HEK293 (cell line): ENCODE data around the gene CREM.
A peak's percentile ranks its signal among the peaks of the same experiment; 100 is the strongest.

Experiments
- GFI1B ChIP-seq: fragments of 450-650 bp; formaldehyde crosslinking; IDR thresholded peaks from 2 replicates; pipeline ENCODE4 v1.5.1; 2016; ENCODE audit warnings: missing biosample characterization, missing genetic modification characterization
- KLF8 ChIP-seq: fragments of 450-650 bp; formaldehyde crosslinking; IDR thresholded peaks from 2 replicates; pipeline ENCODE4 v1.5.1; 2016; ENCODE audit warnings: missing biosample characterization, missing genetic modification characterization
- MEIS1 ChIP-seq: sonication (generic); formaldehyde crosslinking; IDR thresholded peaks from 2 replicates; pipeline ENCODE4 v1.8.1; 2022; ENCODE audit warnings: missing genetic modification reagents, mild to moderate bottlenecking, borderline replicate concordance
- SCRT1 ChIP-seq: fragments of 450-650 bp; formaldehyde crosslinking; IDR thresholded peaks from 2 replicates; pipeline ENCODE4 v1.5.1; 2016; ENCODE audit warnings: missing biosample characterization, missing genetic modification characterization, borderline replicate concordance
- SP3 ChIP-seq: fragments of 450-650 bp; formaldehyde crosslinking; IDR thresholded peaks from 2 replicates; pipeline ENCODE4 v1.5.1; 2016; ENCODE audit warnings: missing biosample characterization, missing genetic modification characterization
- SP7 ChIP-seq: fragments of 450-650 bp; formaldehyde crosslinking; IDR thresholded peaks from 2 replicates; pipeline ENCODE4 v1.5.1; 2016; ENCODE audit warnings: missing biosample characterization, missing genetic modification characterization
- ZBTB17 ChIP-seq: fragments of 450-650 bp; formaldehyde crosslinking; IDR thresholded peaks from 2 replicates; pipeline ENCODE4 v1.5.1; 2016; ENCODE audit warnings: missing biosample characterization, missing genetic modification characterization
- ZEB2 ChIP-seq: fragments of 450-650 bp; formaldehyde crosslinking; IDR thresholded peaks from 2 replicates; pipeline ENCODE4 v1.5.1; 2016; ENCODE audit warnings: missing biosample characterization, missing genetic modification characterization
- ZFP3 ChIP-seq: fragments of 450-650 bp; formaldehyde crosslinking; IDR thresholded peaks from 2 replicates; pipeline ENCODE4 v1.5.1; 2016; ENCODE audit warnings: low read depth, missing biosample characterization, missing genetic modification characterization
- ZFP69B ChIP-seq: fragments of 450-650 bp; formaldehyde crosslinking; IDR thresholded peaks from 2 replicates; pipeline ENCODE4 v1.5.1; 2016; ENCODE audit warnings: missing biosample characterization, missing genetic modification characterization
- ZNF121 ChIP-seq: fragments of 450-650 bp; formaldehyde crosslinking; IDR thresholded peaks from 2 replicates; pipeline ENCODE4 v1.5.1; 2016; ENCODE audit warnings: missing biosample characterization, missing genetic modification characterization
- ZNF174 ChIP-seq: fragments of 450-650 bp; formaldehyde crosslinking; IDR thresholded peaks from 2 replicates; pipeline ENCODE4 v1.5.0; 2017; ENCODE audit warnings: missing biosample characterization, mild to moderate bottlenecking, missing genetic modification characterization
- ZNF223 ChIP-seq: fragments of 450-650 bp; formaldehyde crosslinking; IDR thresholded peaks from 2 replicates; pipeline ENCODE4 v1.5.1; 2016; ENCODE audit warnings: missing biosample characterization, missing genetic modification characterization
- ZNF341 ChIP-seq: fragments of 450-650 bp; formaldehyde crosslinking; IDR thresholded peaks from 2 replicates; pipeline ENCODE4; 2016; ENCODE audit warnings: low read depth, missing biosample characterization, missing genetic modification characterization
- ZNF354C ChIP-seq: fragments of 450-650 bp; formaldehyde crosslinking; IDR thresholded peaks from 2 replicates; pipeline ENCODE4 v1.5.1; 2016; ENCODE audit warnings: missing biosample characterization, missing genetic modification characterization, low read depth, borderline replicate concordance
- ZNF366 ChIP-seq: fragments of 450-650 bp; formaldehyde crosslinking; conservative IDR thresholded peaks from 2 replicates; pipeline ENCODE4 v1.5.1; 2016; ENCODE audit warnings: missing biosample characterization, missing genetic modification characterization
- ZNF510 ChIP-seq: fragments of 450-650 bp; formaldehyde crosslinking; IDR thresholded peaks from 2 replicates; pipeline ENCODE4 v1.5.1; 2018; ENCODE audit warnings: mild to moderate bottlenecking, missing genetic modification characterization, missing biosample characterization; ENCODE audit not compliant: insufficient replicate concordance
- ZNF514 ChIP-seq: fragments of 450-650 bp; formaldehyde crosslinking; IDR thresholded peaks from 2 replicates; pipeline ENCODE4 v1.5.1; 2016; ENCODE audit warnings: missing biosample characterization, missing genetic modification characterization
- ZNF529 ChIP-seq: fragments of 450-650 bp; formaldehyde crosslinking; IDR thresholded peaks from 2 replicates; pipeline ENCODE4 v1.5.1; 2017; ENCODE audit warnings: missing genetic modification characterization, missing biosample characterization; ENCODE audit not compliant: insufficient replicate concordance
- ZNF555 ChIP-seq: fragments of 450-650 bp; formaldehyde crosslinking; conservative IDR thresholded peaks from 2 replicates; pipeline ENCODE4 v1.5.1; 2017; ENCODE audit warnings: missing biosample characterization, mild to moderate bottlenecking, missing genetic modification characterization, inconsistent platforms
- ZNF629 ChIP-seq: fragments of 450-650 bp; formaldehyde crosslinking; IDR thresholded peaks from 2 replicates; pipeline ENCODE4 v1.5.1; 2017; ENCODE audit warnings: missing biosample characterization, missing genetic modification characterization
- ZNF707 ChIP-seq: fragments of 450-650 bp; formaldehyde crosslinking; IDR thresholded peaks from 2 replicates; pipeline ENCODE4 v1.5.1; 2016; ENCODE audit warnings: missing biosample characterization, missing genetic modification characterization
- ZSCAN30 ChIP-seq: fragments of 450-650 bp; IDR thresholded peaks from 2 replicates; pipeline ENCODE4 v1.5.1; 2018; ENCODE audit warnings: missing biosample characterization, mild to moderate bottlenecking, missing genetic modification characterization, moderate library complexity
- TF ChIP-seq, protein P1 (sequence below): fragments of 450-650 bp; formaldehyde crosslinking; IDR thresholded peaks from 2 replicates; pipeline ENCODE4 v1.5.1; 2016; ENCODE audit warnings: missing biosample characterization, missing genetic modification characterization, borderline replicate concordance
- TF ChIP-seq, protein P2 (sequence below): fragments of 450-650 bp; formaldehyde crosslinking; IDR thresholded peaks from 2 replicates; pipeline ENCODE4 v1.5.1; 2016; ENCODE audit warnings: missing biosample characterization, missing genetic modification characterization
- TF ChIP-seq, protein P3 (sequence below): fragments of 450-650 bp; formaldehyde crosslinking; IDR thresholded peaks from 2 replicates; pipeline ENCODE4 v1.5.1; 2017; ENCODE audit warnings: missing biosample characterization, mild to moderate bottlenecking, missing genetic modification characterization, moderate library complexity
- TF ChIP-seq, protein P4 (sequence below): fragments of 450-650 bp; formaldehyde crosslinking; IDR thresholded peaks from 2 replicates; pipeline ENCODE4 v1.5.0; 2017; ENCODE audit warnings: missing biosample characterization, missing genetic modification characterization, borderline replicate concordance

CREM gene

DNA sequence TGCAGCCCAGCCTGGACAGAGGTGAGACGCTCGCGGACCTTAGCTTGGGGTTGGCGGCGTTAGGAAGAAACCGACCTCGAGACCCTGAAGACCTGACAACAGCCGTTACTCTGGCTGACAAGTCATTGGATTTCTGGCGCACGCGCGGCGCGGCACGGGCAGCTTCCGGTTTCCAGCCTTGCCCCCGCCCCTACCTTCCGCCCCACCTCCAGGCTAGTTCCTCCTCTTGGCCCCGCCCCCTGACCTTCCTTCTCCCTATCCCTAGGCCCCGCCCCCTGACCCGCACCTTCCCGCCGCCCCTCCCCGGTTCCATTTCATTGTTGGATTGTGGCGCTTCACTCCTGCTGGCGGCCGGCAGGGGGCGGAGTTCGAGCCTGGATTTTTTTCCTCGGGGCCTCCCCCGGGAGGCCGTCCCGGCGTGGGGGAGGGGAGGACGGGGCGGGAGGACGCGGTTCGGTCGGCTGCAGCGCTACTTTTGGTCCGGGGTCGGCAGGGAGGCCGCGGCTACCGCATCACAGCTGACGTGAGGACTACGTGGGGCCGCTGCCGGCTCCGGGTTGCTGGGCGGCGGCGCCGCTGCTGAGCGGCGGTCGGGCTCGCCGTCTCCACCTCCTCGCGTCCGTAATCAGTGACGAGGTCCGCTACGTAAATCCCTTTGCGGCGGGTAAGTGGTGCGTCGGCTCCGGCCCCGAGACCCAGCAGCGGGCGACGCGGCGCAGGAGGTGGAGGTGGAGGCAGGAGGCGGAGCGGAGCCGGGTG, at the start of gene CREM (continued):
- TF ChIP-seq, protein P1, sequence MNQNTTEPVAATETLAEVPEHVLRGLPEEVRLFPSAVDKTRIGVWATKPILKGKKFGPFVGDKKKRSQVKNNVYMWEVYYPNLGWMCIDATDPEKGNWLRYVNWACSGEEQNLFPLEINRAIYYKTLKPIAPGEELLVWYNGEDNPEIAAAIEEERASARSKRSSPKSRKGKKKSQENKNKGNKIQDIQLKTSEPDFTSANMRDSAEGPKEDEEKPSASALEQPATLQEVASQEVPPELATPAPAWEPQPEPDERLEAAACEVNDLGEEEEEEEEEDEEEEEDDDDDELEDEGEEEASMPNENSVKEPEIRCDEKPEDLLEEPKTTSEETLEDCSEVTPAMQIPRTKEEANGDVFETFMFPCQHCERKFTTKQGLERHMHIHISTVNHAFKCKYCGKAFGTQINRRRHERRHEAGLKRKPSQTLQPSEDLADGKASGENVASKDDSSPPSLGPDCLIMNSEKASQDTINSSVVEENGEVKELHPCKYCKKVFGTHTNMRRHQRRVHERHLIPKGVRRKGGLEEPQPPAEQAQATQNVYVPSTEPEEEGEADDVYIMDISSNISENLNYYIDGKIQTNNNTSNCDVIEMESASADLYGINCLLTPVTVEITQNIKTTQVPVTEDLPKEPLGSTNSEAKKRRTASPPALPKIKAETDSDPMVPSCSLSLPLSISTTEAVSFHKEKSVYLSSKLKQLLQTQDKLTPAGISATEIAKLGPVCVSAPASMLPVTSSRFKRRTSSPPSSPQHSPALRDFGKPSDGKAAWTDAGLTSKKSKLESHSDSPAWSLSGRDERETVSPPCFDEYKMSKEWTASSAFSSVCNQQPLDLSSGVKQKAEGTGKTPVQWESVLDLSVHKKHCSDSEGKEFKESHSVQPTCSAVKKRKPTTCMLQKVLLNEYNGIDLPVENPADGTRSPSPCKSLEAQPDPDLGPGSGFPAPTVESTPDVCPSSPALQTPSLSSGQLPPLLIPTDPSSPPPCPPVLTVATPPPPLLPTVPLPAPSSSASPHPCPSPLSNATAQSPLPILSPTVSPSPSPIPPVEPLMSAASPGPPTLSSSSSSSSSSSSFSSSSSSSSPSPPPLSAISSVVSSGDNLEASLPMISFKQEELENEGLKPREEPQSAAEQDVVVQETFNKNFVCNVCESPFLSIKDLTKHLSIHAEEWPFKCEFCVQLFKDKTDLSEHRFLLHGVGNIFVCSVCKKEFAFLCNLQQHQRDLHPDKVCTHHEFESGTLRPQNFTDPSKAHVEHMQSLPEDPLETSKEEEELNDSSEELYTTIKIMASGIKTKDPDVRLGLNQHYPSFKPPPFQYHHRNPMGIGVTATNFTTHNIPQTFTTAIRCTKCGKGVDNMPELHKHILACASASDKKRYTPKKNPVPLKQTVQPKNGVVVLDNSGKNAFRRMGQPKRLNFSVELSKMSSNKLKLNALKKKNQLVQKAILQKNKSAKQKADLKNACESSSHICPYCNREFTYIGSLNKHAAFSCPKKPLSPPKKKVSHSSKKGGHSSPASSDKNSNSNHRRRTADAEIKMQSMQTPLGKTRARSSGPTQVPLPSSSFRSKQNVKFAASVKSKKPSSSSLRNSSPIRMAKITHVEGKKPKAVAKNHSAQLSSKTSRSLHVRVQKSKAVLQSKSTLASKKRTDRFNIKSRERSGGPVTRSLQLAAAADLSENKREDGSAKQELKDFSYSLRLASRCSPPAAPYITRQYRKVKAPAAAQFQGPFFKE (tag by site-specific recombination): no peak
- no peak for TF ChIP-seq ZNF174
- TF ChIP-seq, protein P2, sequence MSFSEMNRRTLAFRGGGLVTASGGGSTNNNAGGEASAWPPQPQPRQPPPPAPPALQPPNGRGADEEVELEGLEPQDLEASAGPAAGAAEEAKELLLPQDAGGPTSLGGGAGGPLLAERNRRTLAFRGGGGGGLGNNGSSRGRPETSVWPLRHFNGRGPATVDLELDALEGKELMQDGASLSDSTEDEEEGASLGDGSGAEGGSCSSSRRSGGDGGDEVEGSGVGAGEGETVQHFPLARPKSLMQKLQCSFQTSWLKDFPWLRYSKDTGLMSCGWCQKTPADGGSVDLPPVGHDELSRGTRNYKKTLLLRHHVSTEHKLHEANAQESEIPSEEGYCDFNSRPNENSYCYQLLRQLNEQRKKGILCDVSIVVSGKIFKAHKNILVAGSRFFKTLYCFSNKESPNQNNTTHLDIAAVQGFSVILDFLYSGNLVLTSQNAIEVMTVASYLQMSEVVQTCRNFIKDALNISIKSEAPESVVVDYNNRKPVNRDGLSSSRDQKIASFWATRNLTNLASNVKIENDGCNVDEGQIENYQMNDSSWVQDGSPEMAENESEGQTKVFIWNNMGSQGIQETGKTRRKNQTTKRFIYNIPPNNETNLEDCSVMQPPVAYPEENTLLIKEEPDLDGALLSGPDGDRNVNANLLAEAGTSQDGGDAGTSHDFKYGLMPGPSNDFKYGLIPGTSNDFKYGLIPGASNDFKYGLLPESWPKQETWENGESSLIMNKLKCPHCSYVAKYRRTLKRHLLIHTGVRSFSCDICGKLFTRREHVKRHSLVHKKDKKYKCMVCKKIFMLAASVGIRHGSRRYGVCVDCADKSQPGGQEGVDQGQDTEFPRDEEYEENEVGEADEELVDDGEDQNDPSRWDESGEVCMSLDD (tag by site-specific recombination): no peak; the same call in 1 of the 2 replicates
- TF ChIP-seq SCRT1 (tag by site-specific recombination): no peak
- TF ChIP-seq SP7 (tag by site-specific recombination): peak; percentile 81
- TF ChIP-seq ZBTB17 (tag by site-specific recombination): peak; percentile 48; the same call in 1 of the 2 replicates
- no peak for TF ChIP-seq ZNF529 (tag by site-specific recombination)
- TF ChIP-seq ZNF629 (tag by site-specific recombination): peak; percentile 98
- TF ChIP-seq ZFP69B (tag by site-specific recombination): peak; percentile 27; the same call in 1 of the 2 replicates
- no peak for TF ChIP-seq ZNF707
- TF ChIP-seq ZNF121 (tag by site-specific recombination): 0 out of 2 replicates have a peak, but pooled peaks have one; percentile 38
- TF ChIP-seq KLF8 (tag by site-specific recombination): peak; percentile 82; the same call in 1 of the 2 replicates
- TF ChIP-seq ZNF514 (tag by site-specific recombination): no peak
- TF ChIP-seq ZNF555 (tag by site-specific recombination): no peak
- peak; percentile 90 for TF ChIP-seq SP3 (tag by site-specific recombination)
- no peak for TF ChIP-seq ZNF223
- TF ChIP-seq ZNF510: no peak
- TF ChIP-seq, protein P3, sequence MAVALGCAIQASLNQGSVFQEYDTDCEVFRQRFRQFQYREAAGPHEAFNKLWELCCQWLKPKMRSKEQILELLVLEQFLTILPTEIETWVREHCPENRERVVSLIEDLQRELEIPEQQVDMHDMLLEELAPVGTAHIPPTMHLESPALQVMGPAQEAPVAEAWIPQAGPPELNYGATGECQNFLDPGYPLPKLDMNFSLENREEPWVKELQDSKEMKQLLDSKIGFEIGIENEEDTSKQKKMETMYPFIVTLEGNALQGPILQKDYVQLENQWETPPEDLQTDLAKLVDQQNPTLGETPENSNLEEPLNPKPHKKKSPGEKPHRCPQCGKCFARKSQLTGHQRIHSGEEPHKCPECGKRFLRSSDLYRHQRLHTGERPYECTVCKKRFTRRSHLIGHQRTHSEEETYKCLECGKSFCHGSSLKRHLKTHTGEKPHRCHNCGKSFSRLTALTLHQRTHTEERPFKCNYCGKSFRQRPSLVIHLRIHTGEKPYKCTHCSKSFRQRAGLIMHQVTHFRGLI (tag by site-specific recombination): peak; percentile 99
- TF ChIP-seq ZSCAN30 (tag by site-specific recombination): no peak; the same call in none of the 2 replicates
- no peak for TF ChIP-seq MEIS1
- TF ChIP-seq, protein P4, sequence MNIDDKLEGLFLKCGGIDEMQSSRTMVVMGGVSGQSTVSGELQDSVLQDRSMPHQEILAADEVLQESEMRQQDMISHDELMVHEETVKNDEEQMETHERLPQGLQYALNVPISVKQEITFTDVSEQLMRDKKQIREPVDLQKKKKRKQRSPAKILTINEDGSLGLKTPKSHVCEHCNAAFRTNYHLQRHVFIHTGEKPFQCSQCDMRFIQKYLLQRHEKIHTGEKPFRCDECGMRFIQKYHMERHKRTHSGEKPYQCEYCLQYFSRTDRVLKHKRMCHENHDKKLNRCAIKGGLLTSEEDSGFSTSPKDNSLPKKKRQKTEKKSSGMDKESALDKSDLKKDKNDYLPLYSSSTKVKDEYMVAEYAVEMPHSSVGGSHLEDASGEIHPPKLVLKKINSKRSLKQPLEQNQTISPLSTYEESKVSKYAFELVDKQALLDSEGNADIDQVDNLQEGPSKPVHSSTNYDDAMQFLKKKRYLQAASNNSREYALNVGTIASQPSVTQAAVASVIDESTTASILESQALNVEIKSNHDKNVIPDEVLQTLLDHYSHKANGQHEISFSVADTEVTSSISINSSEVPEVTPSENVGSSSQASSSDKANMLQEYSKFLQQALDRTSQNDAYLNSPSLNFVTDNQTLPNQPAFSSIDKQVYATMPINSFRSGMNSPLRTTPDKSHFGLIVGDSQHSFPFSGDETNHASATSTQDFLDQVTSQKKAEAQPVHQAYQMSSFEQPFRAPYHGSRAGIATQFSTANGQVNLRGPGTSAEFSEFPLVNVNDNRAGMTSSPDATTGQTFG (tag by site-specific recombination): no peak
- no peak for TF ChIP-seq ZNF354C
- TF ChIP-seq ZNF341 (tag by site-specific recombination): no peak
- TF ChIP-seq ZNF366 (tag by site-specific recombination): peak; percentile 63
- TF ChIP-seq GFI1B (tag by site-specific recombination): peak; percentile 29; the same call in 1 of the 2 replicates
- no peak for TF ChIP-seq ZFP3 (tag by site-specific recombination)
- peak; percentile 98 for TF ChIP-seq ZEB2 (tag by site-specific recombination)
